Measurements from ENCODE around the gene LRIT1. TPM values are rescaled to one million over a fixed set of nuclear protein-coding genes. Genes with fewer than 3 reads are reported as not detected.

The LRIT1 gene
- total RNA-seq, 1 experiment from 2014 or later, result not detected

- Histone ChIP-seq H3K27ac (no peak overlapping the region), H3K9me3 (ENCODE audit: insufficient read depth, low read depth) (no peaks in the 10 kb centered on the region), H3K36me3 (ENCODE audit: low read depth) (no peaks in the 10 kb centered on the region), H3K79me2 (ENCODE audit: low read depth) (no peaks in the 10 kb centered on the region), H3K4me3 (no peak overlapping the region), H2AFZ (no peak overlapping the region), H3F3A (ENCODE audit: insufficient read depth, low read depth) (no peaks in the 10 kb centered on the region), H3K27me3 (ENCODE audit: insufficient read depth, low read depth) (peaks cover 99% of the 10 kb centered on the region), H3K9me2 (ENCODE audit: insufficient read depth) (no peaks in the 10 kb centered on the region), H3K4me1 (replicated peaks; ENCODE audit: insufficient read depth) (no peaks in the 10 kb centered on the region), H4K20me1 (ENCODE audit: insufficient read depth) (no peaks in the 10 kb centered on the region), H3K4me2 (no peak overlapping the region)
- ChIA-PET POLR2A (ENCODE audit: unreplicated experiment) (no interaction called here), CTCF (no interaction called here)
- intact Hi-C loops (cut with micrococcal nuclease; ENCODE audit: unreplicated experiment), result no loop called here
- DNase-seq, result no peak
- TF ChIP-seq CTCF (conservative IDR thresholded peaks at IDR 0.05) (no peak), EZH2 (IDR thresholded peaks at IDR 0.05; ENCODE audit: low read depth) (no peak)
- BruUV-seq (replicated peaks), result no TSS peak
Observed at GRCh38 chr10:84202349-84202748, 39.0 kb downstream of the LRIT1 start.

GRCh38 chr10:84201682-84202081, 39.7 kb downstream of the LRIT1 start:
- CTCF ChIA-PET, result no interaction called here
- peaks cover 99% of the 10 kb centered on the region for H3K27me3 ChIP-seq (ENCODE audit: insufficient read depth, low read depth)
- no peaks in the 10 kb centered on the region for H3K79me2 ChIP-seq (ENCODE audit: low read depth)
- H2AFZ ChIP-seq, result no peak overlapping the region
- H3F3A ChIP-seq (ENCODE audit: insufficient read depth, low read depth), result no peaks in the 10 kb centered on the region
- DNase-seq, result no peak
- intact Hi-C loops (cut with micrococcal nuclease; ENCODE audit: unreplicated experiment), result no loop called here
- no peak for TF ChIP-seq EZH2 (IDR thresholded peaks at IDR 0.05; ENCODE audit: low read depth)
- no peak for TF ChIP-seq CTCF (conservative IDR thresholded peaks at IDR 0.05)
- H3K9me2 ChIP-seq (ENCODE audit: insufficient read depth), result no peaks in the 10 kb centered on the region
- H3K27ac ChIP-seq, result no peak overlapping the region
- no peaks in the 10 kb centered on the region for H3K9me3 ChIP-seq (ENCODE audit: insufficient read depth, low read depth)
- no peaks in the 10 kb centered on the region for H3K4me1 ChIP-seq (replicated peaks; ENCODE audit: insufficient read depth)
- no peak overlapping the region for H3K4me2 ChIP-seq
- no TSS peak for BruUV-seq (replicated peaks)
- H3K36me3 ChIP-seq (ENCODE audit: low read depth), result no peaks in the 10 kb centered on the region
- no peak overlapping the region for H3K4me3 ChIP-seq
- 0 out of 2 replicates have a peak, but pooled peaks cover 2% of the 10 kb centered on the region for H4K20me1 ChIP-seq (ENCODE audit: insufficient read depth)
- POLR2A ChIA-PET (ENCODE audit: unreplicated experiment), result no interaction called here

- no peaks in the 10 kb centered on the region for H3K36me3 ChIP-seq (ENCODE audit: low read depth)
- no peak for TF ChIP-seq EZH2 (IDR thresholded peaks at IDR 0.05; ENCODE audit: low read depth)
- no peak for TF ChIP-seq CTCF (conservative IDR thresholded peaks at IDR 0.05)
- intact Hi-C loops (cut with micrococcal nuclease; ENCODE audit: unreplicated experiment), result no loop called here
- no peak overlapping the region for H2AFZ ChIP-seq
- no peak for DNase-seq
- no peaks in the 10 kb centered on the region for H3K9me2 ChIP-seq (ENCODE audit: insufficient read depth)
- CTCF ChIA-PET, result no interaction called here
- H3K79me2 ChIP-seq (ENCODE audit: low read depth), result no peaks in the 10 kb centered on the region
- no peak overlapping the region for H3K27ac ChIP-seq
- POLR2A ChIA-PET (ENCODE audit: unreplicated experiment), result no interaction called here
- no peak overlapping the region for H3K4me2 ChIP-seq
- no TSS peak for BruUV-seq (replicated peaks)
- H3K4me3 ChIP-seq, result no peak overlapping the region
- H3K27me3 ChIP-seq (ENCODE audit: insufficient read depth, low read depth), result peaks cover 99% of the 10 kb centered on the region
- H4K20me1 ChIP-seq (ENCODE audit: insufficient read depth), result 0 out of 2 replicates have a peak, but pooled peaks cover 6% of the 10 kb centered on the region
- no peaks in the 10 kb centered on the region for H3K4me1 ChIP-seq (replicated peaks; ENCODE audit: insufficient read depth)
- no peaks in the 10 kb centered on the region for H3F3A ChIP-seq (ENCODE audit: insufficient read depth, low read depth)
- no peaks in the 10 kb centered on the region for H3K9me3 ChIP-seq (ENCODE audit: insufficient read depth, low read depth)
Observed at GRCh38 chr10:84201244-84201606, 40.1 kb downstream of the LRIT1 start.

All from PC-9 (cell line).